Naive thymus-derived CD4-positive, alpha-beta T cell (primary cell): ENCODE measurements around the gene FBXO36. TPM values are rescaled to one million over a fixed set of nuclear protein-coding genes. Genes with fewer than 3 reads are reported as not detected.

Experiments
- ATAC-seq: fragments of 150-1000 bp; cut with Tn5 transposase; 2 replicates; pipeline ENCODE4 v1.10.0; 2021; ENCODE audit warnings: mild to moderate bottlenecking, moderate library complexity
- CTCF ChIA-PET: fragments of 350-600 bp; sonication (Branson Sonifier 250); formaldehyde crosslinking; loops from one replicate; lab custom pipeline; 2021; ENCODE audit warnings: antibody characterized with exemption; lab: Charles Lee
- POLR2A ChIA-PET: fragments of 350-600 bp; sonication (Branson Sonifier 250); formaldehyde crosslinking; loops from one replicate; lab custom pipeline; 2021; ENCODE audit warnings: antibody characterized with exemption, inconsistent platforms; lab: Charles Lee
- DNase-seq, 9 donors: peaks; one replicate each; pipeline versions ENCODE4 v3.0.0 to v3.0.0-alpha.2; 2020 to 2022; ENCODE audit warnings: mixed read lengths in 1 of 9
- H3K27ac ChIP-seq: one replicate; pipeline ENCODE4 v1.7.0; 2013; ENCODE audit warnings: mild to moderate bottlenecking, low read depth, low read length, moderate library complexity
- H3K27me3 ChIP-seq, 2 donors: one replicate each; pipeline ENCODE4 v1.7.0; 2013; ENCODE audit warnings: low read length in 2 of 2, mild to moderate bottlenecking in 2 of 2, moderate library complexity in 2 of 2; ENCODE audit not compliant: control insufficient read depth in 2 of 2, insufficient read depth in 2 of 2
- H3K36me3 ChIP-seq, 3 experiments: 1 replicate in 2 of 3; 2 replicates in 1 of 3; pipeline ENCODE4 v1.7.0; 2013; ENCODE audit warnings: low read length in 3 of 3, mild to moderate bottlenecking in 3 of 3, moderate library complexity in 1 of 3; ENCODE audit not compliant: insufficient read depth in 3 of 3, control insufficient read depth in 2 of 3
- H3K4me1 ChIP-seq, 2 donors: one replicate each; pipeline ENCODE4 v1.7.0; 2013; ENCODE audit warnings: low read length in 2 of 2, mild to moderate bottlenecking in 2 of 2, moderate library complexity in 1 of 2; ENCODE audit not compliant: control insufficient read depth in 2 of 2, insufficient read depth in 2 of 2
- H3K4me3 ChIP-seq: 2 replicates; pipeline ENCODE4 v1.7.0; 2013; ENCODE audit warnings: mild to moderate bottlenecking, low read length
- H3K9me3 ChIP-seq, 3 experiments: 1 replicate in 2 of 3; 2 replicates in 1 of 3; pipeline ENCODE4 v1.7.0; 2013; ENCODE audit warnings: low read length in 3 of 3; ENCODE audit not compliant: control insufficient read depth in 2 of 3
- H3K27ac Mint-ChIP-seq, 9 donors: one replicate each; pipeline ENCODE4 v1.8.0; 2020 to 2022; ENCODE audit warnings: mixed read lengths in 9 of 9, mild to moderate bottlenecking in 8 of 9, moderate library complexity in 5 of 9, inconsistent platforms in 2 of 9
- H3K27me3 Mint-ChIP-seq, 5 donors: one replicate each; pipeline ENCODE4 v1.8.0; 2021 to 2022; ENCODE audit warnings: mixed read lengths in 5 of 5, mild to moderate bottlenecking in 1 of 5
- H3K36me3 Mint-ChIP-seq, 5 donors: one replicate each; pipeline ENCODE4 v1.8.0; 2020 to 2022; ENCODE audit warnings: mixed read lengths in 5 of 5, mild to moderate bottlenecking in 3 of 5, inconsistent platforms in 1 of 5
- H3K4me1 Mint-ChIP-seq, 7 donors: one replicate each; pipeline ENCODE4 v1.8.0; 2020 to 2022; ENCODE audit warnings: mixed read lengths in 7 of 7, mild to moderate bottlenecking in 3 of 7, inconsistent platforms in 1 of 7
- H3K4me3 Mint-ChIP-seq, 10 donors: one replicate each; pipeline ENCODE4 v1.8.0; 2020 to 2022; ENCODE audit warnings: mild to moderate bottlenecking in 10 of 10, mixed read lengths in 10 of 10, moderate library complexity in 6 of 10, inconsistent platforms in 2 of 10
- H3K9me3 Mint-ChIP-seq, 11 donors: one replicate each; pipeline ENCODE4 v1.8.0; 2020 to 2022; ENCODE audit warnings: mixed read lengths in 11 of 11, mild to moderate bottlenecking in 4 of 11, inconsistent platforms in 1 of 11, moderate library complexity in 1 of 11
- intact Hi-C, 2 donors: fragments of 100-400 bp; cut with micrococcal nuclease; formaldehyde crosslinking; loops; one replicate each; pipeline ENCODE4 v1.15.1; 2023
- polyA plus RNA-seq, 2 donors: library from polyadenylated mRNA; unstranded; fragments of 300-500 nt; fragmentation: Illumina TruSeq; gene quantifications; one replicate each; pipeline ENCODE4 v1.2.3, GENCODE V29; 2021
- total RNA-seq, 6 experiments: library from RNA in 5 of 6; stranded (reverse) in 5 of 6; gene quantifications; 1 replicate in 5 of 6; 2 replicates in 1 of 6; pipeline ENCODE4 v1.2.3 and lab custom pipeline; 2021 to 2026

The FBXO36 gene, protein sequence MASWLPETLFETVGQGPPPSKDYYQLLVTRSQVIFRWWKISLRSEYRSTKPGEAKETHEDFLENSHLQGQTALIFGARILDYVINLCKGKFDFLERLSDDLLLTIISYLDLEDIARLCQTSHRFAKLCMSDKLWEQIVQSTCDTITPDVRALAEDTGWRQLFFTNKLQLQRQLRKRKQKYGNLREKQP
- total RNA-seq (1 to 10 TPM in 3 of 5 experiments, under 1 TPM in 2; 0.51 to 1.8 (median 1.2) TPM), polyA plus RNA-seq (1 to 10 TPM; 1.2 TPM), total RNA-seq (lab: John Stamatoyannopoulos, UW) (3.9 reads per million, percentile 20 among the genes with 10 or more reads in this experiment)

DNA sequence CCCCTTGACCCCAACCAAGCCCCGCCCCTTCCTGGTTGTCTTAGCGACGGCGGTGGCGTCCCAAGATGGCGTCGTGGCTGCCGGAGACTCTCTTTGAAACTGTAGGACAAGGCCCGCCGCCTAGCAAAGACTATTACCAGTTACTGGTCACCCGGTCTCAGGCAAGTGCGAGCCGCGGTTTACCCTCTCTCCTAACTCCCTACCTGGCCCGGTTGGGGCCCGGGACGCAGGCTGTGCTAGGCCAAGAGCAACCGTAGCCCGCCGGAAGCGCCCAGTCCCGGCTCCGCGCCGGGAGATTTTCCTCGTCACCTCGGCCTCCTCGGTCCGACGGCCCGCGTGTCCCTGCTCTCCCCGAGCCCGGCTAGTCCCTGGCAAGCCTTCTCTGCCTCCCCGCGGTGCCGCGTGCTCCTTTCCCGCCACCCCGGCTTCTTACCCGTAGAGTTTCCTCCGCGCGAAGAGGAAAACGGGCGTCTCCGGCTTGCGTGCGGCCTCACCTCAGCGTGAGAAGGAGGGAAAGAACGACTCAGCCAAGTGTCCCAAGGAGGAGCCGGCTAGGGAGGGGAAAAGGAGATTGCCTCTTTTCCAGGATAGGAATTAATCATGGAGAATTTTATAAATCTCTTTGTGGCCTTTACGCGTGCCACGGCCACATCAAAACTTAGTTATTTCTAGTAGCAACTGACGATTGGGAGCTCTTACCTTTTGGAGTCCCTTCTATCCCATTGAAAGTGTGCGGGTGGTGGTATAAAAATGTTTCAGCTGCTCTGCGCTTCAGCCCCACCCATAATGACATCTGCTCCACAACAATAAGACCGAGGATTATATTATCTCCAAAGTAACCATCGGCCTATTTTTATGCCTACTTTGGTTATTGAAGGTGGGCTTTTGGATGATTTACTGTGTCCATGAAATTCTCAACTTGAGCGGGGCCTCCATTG, at the start of gene FBXO36:
TSS of gene FBXO36 (plus strand) at position 55 of the 938 bp plus-strand sequence. CDS start at position 66, 11 bp downstream.
- ATAC-seq = peak; percentile 78
- DNase-seq = peak in 2 of 9 donors; percentile 44 to 91
- H3K4me1 ChIP-seq = peaks cover 18 to 31% of the 10 kb centered on the region in 2 donors
- H3K27ac ChIP-seq = peak within 1 kb of the TSS; percentile 98
- CTCF ChIA-PET = interaction anchor here (1.3 kb wide), 1 partner anchor 94 kb away, joined by 3 read pairs; no protein-coding TSS in a partner anchor
- Mint-ChIP-seq H3K4me3 (peak within 1 kb of the TSS; percentile 85 to 99 (median 96)), H3K27me3 (no peaks in the 10 kb centered on the region), H3K9me3 (peaks cover 0 to 10% (median 0%) of the 10 kb centered on the region in 11 donors), H3K36me3 (peaks cover 3 to 11% (median 3%) of the 10 kb centered on the region in 5 donors), H3K4me1 (peaks cover 27 to 62% (median 49%) of the 10 kb centered on the region in 7 donors), H3K27ac (peak within 1 kb of the TSS; percentile 93 to 100 (median 98))
- peak within 1 kb of the TSS; percentile 99 for H3K4me3 ChIP-seq
- intact Hi-C loops = loop anchor here (1.0 to 10.0 kb wide), 11 partner anchors 121 to 1859 kb away; partner anchors contain the start of genes PSMD1 (in 2 of the 2), CAB39 (in 1 of the 2), PDE6D (in 1 of the 2) and SP100 (in 1 of the 2)
- H3K9me3 ChIP-seq = no peaks in the 10 kb centered on the region
- H3K27me3 ChIP-seq = no peaks in the 10 kb centered on the region
- POLR2A ChIA-PET = interaction anchor here (0.8 to 1.8 kb wide), 4 partner anchors 11 to 91 kb away, joined by 3 to 13 read pairs (median 6); no protein-coding TSS in a partner anchor
- peaks cover 0 to 16% (median 0%) of the 10 kb centered on the region in 3 experiments for H3K36me3 ChIP-seq

DNA sequence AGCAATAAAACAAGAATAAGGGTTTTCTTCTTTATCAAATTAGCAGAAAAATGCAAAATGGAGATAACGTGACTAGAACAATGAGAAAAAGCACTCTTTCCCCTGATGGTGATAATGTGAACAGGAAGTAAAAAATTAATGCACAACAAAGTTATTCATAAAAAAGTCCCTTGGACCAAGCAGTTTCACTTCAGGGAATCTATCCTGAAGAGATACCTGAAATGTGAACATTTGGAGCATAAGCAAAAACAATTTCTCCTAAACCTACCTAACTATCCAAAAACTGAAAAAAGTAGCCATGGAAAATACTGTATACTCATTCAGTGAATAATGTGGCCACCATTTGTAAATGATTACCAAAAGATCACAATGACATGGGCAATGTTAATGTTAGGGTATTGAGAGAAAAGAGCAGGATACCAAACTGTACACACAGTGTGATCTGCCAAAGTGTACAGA, 49.2 kb upstream of the FBXO36 start:
- H3K4me1 ChIP-seq = peaks cover 4% of the 10 kb centered on the region in 2 donors
- H3K4me3 ChIP-seq = no peak overlapping the region
- no peaks in the 10 kb centered on the region for H3K9me3 ChIP-seq
- no peaks in the 10 kb centered on the region for H3K27me3 ChIP-seq
- CTCF ChIA-PET = no interaction called here
- Mint-ChIP-seq H3K4me1 (peaks cover 33 to 78% (median 69%) of the 10 kb centered on the region in 7 donors), H3K27ac (peak overlapping the region in 7 of 9 donors; percentile 21 to 73 (median 45)), H3K4me3 (peak overlapping the region in 7 of 10 donors; percentile 0 to 49 (median 26)), H3K27me3 (no peaks in the 10 kb centered on the region), H3K36me3 (peaks cover 15 to 73% (median 31%) of the 10 kb centered on the region in 5 donors), H3K9me3 (no peaks in the 10 kb centered on the region)
- DNase-seq (no peak), ATAC-seq (no peak)
- intact Hi-C loops = loop anchor here in 1 of 2 donors (1.0 kb wide), 1 partner anchor 35 kb away; no protein-coding TSS in a partner anchor
- peaks cover 0 to 19% (median 0%) of the 10 kb centered on the region in 3 experiments for H3K36me3 ChIP-seq
- H3K27ac ChIP-seq = no peak overlapping the region
- POLR2A ChIA-PET = no interaction called here

DNA sequence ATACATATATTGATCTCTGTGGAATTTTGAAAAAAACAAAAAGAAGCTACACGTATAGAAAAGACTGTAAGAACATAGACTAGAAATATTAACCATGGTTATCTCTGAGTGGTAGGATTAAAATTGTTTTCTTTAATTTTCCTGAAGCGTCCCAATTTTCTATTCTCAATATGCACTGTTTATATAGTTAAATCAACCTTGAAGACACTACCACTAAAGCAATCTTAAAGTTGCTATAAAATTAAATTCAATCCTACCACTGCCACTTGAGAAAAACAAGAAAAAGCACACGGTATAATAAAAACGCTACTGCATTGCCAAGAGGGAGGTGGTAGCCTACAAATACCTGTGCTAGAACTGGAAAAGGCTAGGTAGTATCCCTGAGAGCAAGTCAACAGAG, 47.7 kb upstream of the FBXO36 start:
- peak overlapping the region in 4 of 9 donors; percentile 4 to 77 (median 58) for H3K27ac Mint-ChIP-seq

GRCh38 chr2:229875549-229875948, 46.8 kb upstream of the FBXO36 start:
- no peak overlapping the region for H3K4me3 ChIP-seq
- peaks cover 4% of the 10 kb centered on the region in 2 donors for H3K4me1 ChIP-seq
- no peaks in the 10 kb centered on the region for H3K27me3 Mint-ChIP-seq
- H3K9me3 Mint-ChIP-seq = peaks cover 0 to 2% (median 0%) of the 10 kb centered on the region in 11 donors
- no peak for DNase-seq
- H3K36me3 ChIP-seq = peaks cover 0 to 38% (median 6%) of the 10 kb centered on the region in 3 experiments
- H3K4me1 Mint-ChIP-seq = peaks cover 18 to 58% (median 46%) of the 10 kb centered on the region in 7 donors
- no peaks in the 10 kb centered on the region for H3K9me3 ChIP-seq
- CTCF ChIA-PET = interaction anchor here (1.2 to 1.4 kb wide), 2 partner anchors 13 to 36 kb away, joined by 6 to 7 read pairs; no protein-coding TSS in a partner anchor
- POLR2A ChIA-PET = no interaction called here
- no peak for ATAC-seq
- H3K27ac Mint-ChIP-seq = peak overlapping the region in 5 of 9 donors; percentile 43 to 77 (median 64)
- H3K36me3 Mint-ChIP-seq = peaks cover 5 to 68% (median 28%) of the 10 kb centered on the region in 5 donors
- intact Hi-C loops = no loop called here
- no peaks in the 10 kb centered on the region for H3K27me3 ChIP-seq
- no peak overlapping the region for H3K27ac ChIP-seq
- H3K4me3 Mint-ChIP-seq = no peak overlapping the region

More for the DNA sequence above, 47.7 kb upstream of the FBXO36 start:
- Mint-ChIP-seq H3K4me3 (no peak overlapping the region), H3K27me3 (no peaks in the 10 kb centered on the region), H3K36me3 (peaks cover 13 to 70% (median 37%) of the 10 kb centered on the region in 5 donors), H3K9me3 (peaks cover 0 to 2% (median 0%) of the 10 kb centered on the region in 11 donors), H3K4me1 (peaks cover 24 to 67% (median 55%) of the 10 kb centered on the region in 7 donors)
- intact Hi-C loops = no loop called here
- DNase-seq (no peak), ATAC-seq (no peak)
- H3K4me3 ChIP-seq = no peak overlapping the region
- H3K36me3 ChIP-seq = peaks cover 0 to 30% (median 6%) of the 10 kb centered on the region in 3 experiments
- no peaks in the 10 kb centered on the region for H3K9me3 ChIP-seq
- H3K27me3 ChIP-seq = no peaks in the 10 kb centered on the region
- POLR2A ChIA-PET = no interaction called here
- H3K4me1 ChIP-seq = peaks cover 4% of the 10 kb centered on the region in 2 donors
- H3K27ac ChIP-seq = no peak overlapping the region
- CTCF ChIA-PET = interaction anchor here (0.6 kb wide), 2 partner anchors 13 to 719 kb away, joined by 3 to 4 read pairs; no protein-coding TSS in a partner anchor

GRCh38 chr2:229879191-229879950, 42.9 kb upstream of the FBXO36 start:
- Mint-ChIP-seq H3K36me3 (peaks cover 5 to 48% (median 18%) of the 10 kb centered on the region in 5 donors), H3K27ac (peak overlapping the region in 4 of 9 donors; percentile 6 to 68 (median 28))
- H3K36me3 ChIP-seq = peaks cover 0 to 32% (median 6%) of the 10 kb centered on the region in 3 experiments

More at GRCh38 chr2:229879191-229879950, 42.9 kb upstream of the FBXO36 start:
- no peaks in the 10 kb centered on the region for H3K27me3 Mint-ChIP-seq
- no peaks in the 10 kb centered on the region for H3K4me1 ChIP-seq
- no peak for ATAC-seq
- no peak overlapping the region for H3K4me3 Mint-ChIP-seq
- intact Hi-C loops = no loop called here
- ChIA-PET CTCF (interaction anchor here (0.6 to 1.3 kb wide), 2 partner anchors 16 to 21 kb away, joined by 3 read pairs; no protein-coding TSS in a partner anchor), POLR2A (no interaction called here)
- peaks cover 4 to 47% (median 41%) of the 10 kb centered on the region in 7 donors for H3K4me1 Mint-ChIP-seq
- H3K27ac ChIP-seq = no peak overlapping the region
- H3K4me3 ChIP-seq = no peak overlapping the region
- no peak for DNase-seq
- H3K9me3 ChIP-seq = no peaks in the 10 kb centered on the region
- H3K9me3 Mint-ChIP-seq = peaks cover 0 to 2% (median 0%) of the 10 kb centered on the region in 11 donors
- H3K27me3 ChIP-seq = no peaks in the 10 kb centered on the region
